ENCODE data around the gene UQCC5.

DNA sequence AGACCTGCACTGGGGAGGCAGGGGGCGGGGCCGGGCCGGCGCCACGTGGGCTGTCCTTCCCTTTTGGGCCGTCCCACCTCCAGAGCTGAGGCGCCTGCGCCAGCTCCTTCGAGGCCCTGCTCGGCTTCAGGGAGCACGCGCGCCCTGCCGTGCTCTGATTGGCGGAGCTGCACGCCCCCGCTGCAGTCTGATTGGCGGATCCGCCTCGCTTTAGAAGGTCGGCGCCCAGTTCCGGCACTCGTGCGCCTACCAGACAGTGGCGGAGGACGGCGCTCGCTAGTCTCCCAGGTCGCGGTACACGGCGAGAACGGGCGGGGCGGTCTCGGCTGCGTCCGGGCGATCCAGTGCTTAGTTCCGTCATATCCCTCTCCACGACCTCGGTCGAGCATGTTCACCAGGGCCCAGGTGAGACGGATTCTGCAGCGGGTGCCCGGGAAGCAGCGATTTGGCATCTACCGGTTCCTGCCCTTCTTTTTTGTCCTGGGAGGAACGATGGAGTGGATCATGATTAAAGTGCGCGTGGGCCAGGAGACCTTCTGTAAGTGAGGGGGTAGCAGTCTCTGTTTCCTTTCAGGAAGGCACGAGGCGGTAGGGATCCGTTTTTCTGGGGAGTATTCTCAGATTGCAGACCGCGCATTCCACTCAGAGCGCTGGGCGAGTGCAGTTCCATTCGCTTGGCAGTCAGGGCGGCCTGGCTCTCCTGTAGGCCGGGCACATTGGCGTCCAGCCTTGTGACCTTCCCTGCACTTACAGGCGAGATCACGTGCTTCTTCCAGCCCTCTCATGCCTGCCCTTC, at the start of gene UQCC5:
- TF ChIP-seq, protein P1, sequence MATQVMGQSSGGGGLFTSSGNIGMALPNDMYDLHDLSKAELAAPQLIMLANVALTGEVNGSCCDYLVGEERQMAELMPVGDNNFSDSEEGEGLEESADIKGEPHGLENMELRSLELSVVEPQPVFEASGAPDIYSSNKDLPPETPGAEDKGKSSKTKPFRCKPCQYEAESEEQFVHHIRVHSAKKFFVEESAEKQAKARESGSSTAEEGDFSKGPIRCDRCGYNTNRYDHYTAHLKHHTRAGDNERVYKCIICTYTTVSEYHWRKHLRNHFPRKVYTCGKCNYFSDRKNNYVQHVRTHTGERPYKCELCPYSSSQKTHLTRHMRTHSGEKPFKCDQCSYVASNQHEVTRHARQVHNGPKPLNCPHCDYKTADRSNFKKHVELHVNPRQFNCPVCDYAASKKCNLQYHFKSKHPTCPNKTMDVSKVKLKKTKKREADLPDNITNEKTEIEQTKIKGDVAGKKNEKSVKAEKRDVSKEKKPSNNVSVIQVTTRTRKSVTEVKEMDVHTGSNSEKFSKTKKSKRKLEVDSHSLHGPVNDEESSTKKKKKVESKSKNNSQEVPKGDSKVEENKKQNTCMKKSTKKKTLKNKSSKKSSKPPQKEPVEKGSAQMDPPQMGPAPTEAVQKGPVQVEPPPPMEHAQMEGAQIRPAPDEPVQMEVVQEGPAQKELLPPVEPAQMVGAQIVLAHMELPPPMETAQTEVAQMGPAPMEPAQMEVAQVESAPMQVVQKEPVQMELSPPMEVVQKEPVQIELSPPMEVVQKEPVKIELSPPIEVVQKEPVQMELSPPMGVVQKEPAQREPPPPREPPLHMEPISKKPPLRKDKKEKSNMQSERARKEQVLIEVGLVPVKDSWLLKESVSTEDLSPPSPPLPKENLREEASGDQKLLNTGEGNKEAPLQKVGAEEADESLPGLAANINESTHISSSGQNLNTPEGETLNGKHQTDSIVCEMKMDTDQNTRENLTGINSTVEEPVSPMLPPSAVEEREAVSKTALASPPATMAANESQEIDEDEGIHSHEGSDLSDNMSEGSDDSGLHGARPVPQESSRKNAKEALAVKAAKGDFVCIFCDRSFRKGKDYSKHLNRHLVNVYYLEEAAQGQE (IDR thresholded peaks at IDR 0.05; ENCODE audit: borderline replicate concordance), result peak; percentile 77
- TF ChIP-seq, protein P2, sequence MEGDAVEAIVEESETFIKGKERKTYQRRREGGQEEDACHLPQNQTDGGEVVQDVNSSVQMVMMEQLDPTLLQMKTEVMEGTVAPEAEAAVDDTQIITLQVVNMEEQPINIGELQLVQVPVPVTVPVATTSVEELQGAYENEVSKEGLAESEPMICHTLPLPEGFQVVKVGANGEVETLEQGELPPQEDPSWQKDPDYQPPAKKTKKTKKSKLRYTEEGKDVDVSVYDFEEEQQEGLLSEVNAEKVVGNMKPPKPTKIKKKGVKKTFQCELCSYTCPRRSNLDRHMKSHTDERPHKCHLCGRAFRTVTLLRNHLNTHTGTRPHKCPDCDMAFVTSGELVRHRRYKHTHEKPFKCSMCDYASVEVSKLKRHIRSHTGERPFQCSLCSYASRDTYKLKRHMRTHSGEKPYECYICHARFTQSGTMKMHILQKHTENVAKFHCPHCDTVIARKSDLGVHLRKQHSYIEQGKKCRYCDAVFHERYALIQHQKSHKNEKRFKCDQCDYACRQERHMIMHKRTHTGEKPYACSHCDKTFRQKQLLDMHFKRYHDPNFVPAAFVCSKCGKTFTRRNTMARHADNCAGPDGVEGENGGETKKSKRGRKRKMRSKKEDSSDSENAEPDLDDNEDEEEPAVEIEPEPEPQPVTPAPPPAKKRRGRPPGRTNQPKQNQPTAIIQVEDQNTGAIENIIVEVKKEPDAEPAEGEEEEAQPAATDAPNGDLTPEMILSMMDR (IDR thresholded peaks at IDR 0.05; ENCODE audit: poor library complexity, severe bottlenecking), result peak; percentile 52
